SK-N-SH (cell line): ENCODE results near the gene MDM4. TPM values are rescaled to one million over a fixed set of nuclear protein-coding genes. Genes with fewer than 3 reads are reported as not detected.

Experiments used
- CTCF ChIA-PET: fragments of 300-600, 350-600 bp; formaldehyde crosslinking; extraction: SDS; loops from one replicate; lab custom pipeline; 2021; lab: Yijun Ruan, JAX
- POLR2A ChIA-PET: fragments of 350-600 bp; sonication (Branson Sonifier 250); formaldehyde crosslinking; extraction: SDS; loops from one replicate; lab custom pipeline; 2020; ENCODE audit warnings: antibody characterized with exemption, inconsistent platforms; lab: Yijun Ruan, JAX
- DNase-seq: peaks from one replicate; pipeline ENCODE4 v3.0.0; 2012
- H2AFZ ChIP-seq: fragments of 200-600 bp; sonication (generic); 2 replicates; pipeline ENCODE4 v1.8.1; 2016; ENCODE audit warnings: antibody characterized with exemption, mild to moderate bottlenecking, low read depth
- H3F3A ChIP-seq: fragments of 200-600 bp; sonication (generic); replicated peaks from 2 replicates; pipeline ENCODE3; 2016; ENCODE audit warnings: antibody characterized with exemption, mild to moderate bottlenecking; ENCODE audit not compliant: insufficient read depth
- H3K27ac ChIP-seq, 2 experiments: fragments of 200-500 bp in 1 of 2; fragments of 200-600 bp in 1 of 2; sonication (Bioruptor generic) in 1 of 2; sonication (generic), shearing (Covaris generic) in 1 of 2; 2 replicates each; pipeline versions ENCODE4 v1.5.1 to v1.6.1; 2014 to 2016; ENCODE audit warnings: low read depth in 2 of 2, inconsistent platforms in 1 of 2, low read length in 1 of 2, mild to moderate bottlenecking in 1 of 2, mixed read lengths in 1 of 2
- H3K27me3 ChIP-seq: fragments of 200-600 bp; sonication (generic), shearing (Covaris generic); 2 replicates; pipeline ENCODE4 v1.6.1; 2016; ENCODE audit warnings: mixed run types; ENCODE audit not compliant: insufficient read depth
- H3K36me3 ChIP-seq, 2 experiments: fragments of 200-500 bp in 1 of 2; fragments of 200-600 bp in 1 of 2; sonication (Bioruptor generic) in 1 of 2; sonication (generic) in 1 of 2; replicated peaks in 1 of 2; 2 replicates each; pipeline versions ENCODE3 to v1.5.1; 2014 to 2016; ENCODE audit warnings: low read length in 1 of 2, mild to moderate bottlenecking in 1 of 2; ENCODE audit not compliant: insufficient read depth in 2 of 2, control insufficient read depth in 1 of 2
- H3K4me1 ChIP-seq, 2 experiments: fragments of 200-500 bp in 1 of 2; fragments of 200-600 bp in 1 of 2; sonication (Bioruptor generic) in 1 of 2; sonication (generic), shearing (Covaris generic) in 1 of 2; 2 replicates each; pipeline versions ENCODE4 v1.5.1 to v1.6.1; 2014 to 2016; ENCODE audit warnings: low read depth in 1 of 2, low read length in 1 of 2, mixed run types in 1 of 2; ENCODE audit not compliant: insufficient read depth in 2 of 2, control insufficient read depth in 1 of 2
- H3K4me2 ChIP-seq: fragments of 200-600 bp; sonication (generic), shearing (Covaris generic); 2 replicates; pipeline ENCODE4 v1.6.1; 2017; ENCODE audit warnings: mixed run types
- H3K4me3 ChIP-seq, 2 experiments: fragments of 200-500 bp in 1 of 2; fragments of 200-600 bp in 1 of 2; sonication (Bioruptor generic) in 1 of 2; sonication (generic), shearing (Covaris generic) in 1 of 2; 2 replicates each; pipeline versions ENCODE4 v1.5.1 to v1.8.1; 2014 to 2016; ENCODE audit warnings: low read depth in 2 of 2, inconsistent platforms in 1 of 2, low read length in 1 of 2, mild to moderate bottlenecking in 1 of 2, mixed read lengths in 1 of 2, moderate library complexity in 1 of 2
- H3K79me2 ChIP-seq: fragments of 200-600 bp; sonication (generic); 2 replicates; pipeline ENCODE4 v1.8.1; 2017; ENCODE audit warnings: mild to moderate bottlenecking; ENCODE audit not compliant: insufficient read depth
- H3K9ac ChIP-seq: fragments of 200-600 bp; sonication (generic); 2 replicates; pipeline ENCODE4 v1.6.1; 2017; ENCODE audit warnings: mixed run types
- H3K9me2 ChIP-seq: fragments of 200-600 bp; sonication (generic); 2 replicates; pipeline ENCODE4 v1.6.1; 2017; ENCODE audit warnings: mixed run types
- H3K9me3 ChIP-seq: fragments of 200-600 bp; sonication (generic); 2 replicates; pipeline ENCODE4 v1.6.1; 2017; ENCODE audit warnings: mixed run types, mild to moderate bottlenecking, moderate library complexity
- H4K20me1 ChIP-seq: fragments of 200-600 bp; sonication (generic); 2 replicates; pipeline ENCODE4 v1.6.1; 2017; ENCODE audit warnings: mild to moderate bottlenecking, mixed run types; ENCODE audit not compliant: insufficient read depth
- CHD2 ChIP-seq: fragments of 150-350 bp; IDR thresholded peaks from 2 replicates; pipeline ENCODE4 v1.6.1; 2018; ENCODE audit warnings: low read length; ENCODE audit not compliant: partially characterized antibody
- ELF1 ChIP-seq: IDR thresholded peaks from 2 replicates; pipeline ENCODE4 v1.4.0; 2012
- EP300 ChIP-seq, 2 experiments: IDR thresholded peaks; 2 replicates each; pipeline versions ENCODE4 v1.4.0 to v1.6.1; 2012; ENCODE audit warnings: borderline replicate concordance in 1 of 2, low read depth in 1 of 2, low read length in 1 of 2
- EZH2phosphoT487 ChIP-seq: fragments of 200-600 bp; sonication (generic); IDR thresholded peaks from 2 replicates; pipeline ENCODE4 v1.6.1; 2017; ENCODE audit warnings: low read depth, mixed run types, mild to moderate bottlenecking, antibody characterized with exemption, moderate library complexity, borderline replicate concordance
- FOXJ3 ChIP-seq: sonication (generic); formaldehyde crosslinking; IDR thresholded peaks from 2 replicates; pipeline ENCODE4 v1.5.1; 2020; ENCODE audit warnings: mild to moderate bottlenecking, missing genetic modification reagents
- FOXM1 ChIP-seq: IDR thresholded peaks from 2 replicates; pipeline ENCODE4 v1.4.0; 2012; ENCODE audit warnings: low read depth, mild to moderate bottlenecking
- MXI1 ChIP-seq: IDR thresholded peaks from 2 replicates; pipeline ENCODE4 v1.6.1; 2012; ENCODE audit warnings: mild to moderate bottlenecking, low read depth, low read length, improper control_type of control experiment
- NFIC ChIP-seq: IDR thresholded peaks from 2 replicates; pipeline ENCODE4 v1.4.0; 2012; ENCODE audit warnings: borderline replicate concordance
- NRF1 ChIP-seq: IDR thresholded peaks from 2 replicates; pipeline ENCODE4 v1.6.1; 2012; ENCODE audit warnings: low read depth, mild to moderate bottlenecking, low read length
- POLR2AphosphoS5 ChIP-seq: IDR thresholded peaks from 2 replicates; pipeline ENCODE4 v1.6.1; 2012; ENCODE audit warnings: low read depth, low read length
- RAD21 ChIP-seq: IDR thresholded peaks from 2 replicates; pipeline ENCODE4 v1.6.1; 2012; ENCODE audit warnings: mild to moderate bottlenecking, low read length
- SIN3A ChIP-seq: IDR thresholded peaks from 2 replicates; pipeline ENCODE4 v1.6.1; 2012; ENCODE audit warnings: low read depth, mild to moderate bottlenecking, low read length, moderate library complexity, borderline replicate concordance
- SMC3 ChIP-seq: IDR thresholded peaks from 2 replicates; pipeline ENCODE4 v1.6.1; 2012; ENCODE audit warnings: low read depth, low read length, improper control_type of control experiment
- TAF1 ChIP-seq: IDR thresholded peaks from 2 replicates; pipeline ENCODE4 v1.6.1; 2012; ENCODE audit warnings: low read depth, mild to moderate bottlenecking, low read length, moderate library complexity, borderline replicate concordance
- YY1 ChIP-seq: IDR thresholded peaks from 2 replicates; pipeline ENCODE4 v1.4.0; 2012; ENCODE audit warnings: low read depth, mild to moderate bottlenecking
- WGBS: methylation state at CpG from one replicate; pipeline ENCODE4 v1.1.6; 2017; ENCODE audit warnings: low lambda C conversion rate; 5-methylcytosine and 5-hydroxymethylcytosine counted together
- polyA plus RNA-seq, 3 experiments: library from polyadenylated mRNA; depleted of rRNA; stranded (reverse); fragments of >200 nt; gene quantifications; 2 replicates each; pipeline ENCODE4 v1.2.3, GENCODE V29; 2012
- TF ChIP-seq, protein P1 (sequence below): fragments of 150-350 bp; IDR thresholded peaks from 2 replicates; pipeline ENCODE4 v1.6.1; 2017; ENCODE audit warnings: antibody characterized with exemption, low read length, low read depth, borderline replicate concordance
- TF ChIP-seq, protein P2 (sequence below): fragments of 150-350 bp; IDR thresholded peaks from 2 replicates; pipeline ENCODE4 v1.6.1; 2016; ENCODE audit warnings: mild to moderate bottlenecking, low read depth, low read length
- TF ChIP-seq, protein P3 (sequence below): IDR thresholded peaks from 2 replicates; pipeline ENCODE4 v1.4.0; 2012; ENCODE audit warnings: low read depth, borderline replicate concordance
- TF ChIP-seq, protein P4 (sequence below): IDR thresholded peaks from 2 replicates; pipeline ENCODE4 v1.4.0; 2012; ENCODE audit warnings: low read depth

MDM4 gene
- polyA plus RNA-seq, 1 of the 3 experiments (the other 2 are of a cell fraction): 6.2 TPM

DNA sequence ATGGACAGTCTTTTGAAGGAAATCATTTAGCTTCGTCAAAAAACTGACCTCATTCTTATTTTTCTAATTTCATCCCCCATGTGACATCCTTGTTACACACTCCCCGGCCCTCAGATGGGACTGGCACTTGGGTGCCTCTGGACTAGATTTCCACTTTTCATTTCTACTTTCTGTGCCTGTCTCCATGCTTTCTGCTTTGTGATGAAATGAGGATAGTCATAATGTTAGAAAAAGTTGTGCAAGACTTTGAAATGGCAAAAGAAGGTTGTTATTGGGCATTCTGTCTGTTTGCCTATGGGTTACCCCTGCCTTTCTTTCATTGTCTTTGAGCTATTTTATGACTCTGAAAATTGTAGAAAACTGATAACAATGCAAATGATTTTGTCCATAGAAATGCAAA, 54.9 kb downstream of the MDM4 start:
- Histone ChIP-seq H3K4me3 (no peak overlapping the region), H4K20me1 (no peaks in the 10 kb centered on the region), H3K27ac (no peak overlapping the region), H3K4me1 (peaks cover 6 to 32% of the 10 kb centered on the region in 2 experiments; a peak in 3 of 4 replicates), H3K9me2 (no peaks in the 10 kb centered on the region), H3K4me2 (no peak overlapping the region), H3K9ac (no peak overlapping the region), H2AFZ (no peak overlapping the region), H3K36me3 (peaks cover 0 to 3% of the 10 kb centered on the region in 2 experiments), H3K27me3 (no peaks in the 10 kb centered on the region), H3F3A (no peaks in the 10 kb centered on the region), H3K79me2 (no peaks in the 10 kb centered on the region), H3K9me3 (no peaks in the 10 kb centered on the region)
- TF ChIP-seq POLR2AphosphoS5: no peak
- TF ChIP-seq, protein P1, sequence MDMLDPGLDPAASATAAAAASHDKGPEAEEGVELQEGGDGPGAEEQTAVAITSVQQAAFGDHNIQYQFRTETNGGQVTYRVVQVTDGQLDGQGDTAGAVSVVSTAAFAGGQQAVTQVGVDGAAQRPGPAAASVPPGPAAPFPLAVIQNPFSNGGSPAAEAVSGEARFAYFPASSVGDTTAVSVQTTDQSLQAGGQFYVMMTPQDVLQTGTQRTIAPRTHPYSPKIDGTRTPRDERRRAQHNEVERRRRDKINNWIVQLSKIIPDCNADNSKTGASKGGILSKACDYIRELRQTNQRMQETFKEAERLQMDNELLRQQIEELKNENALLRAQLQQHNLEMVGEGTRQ: no peak
- TF ChIP-seq FOXJ3 (CRISPR knock-in tag): no peak
- ChIA-PET POLR2A (no interaction called here), CTCF (interaction anchor here (0.9 to 18.4 kb wide), 6 partner anchors 12 to 371 kb away, joined by 3 to 568 read pairs (median 25); no protein-coding TSS in a partner anchor)
- DNase-seq: no peak
- WGBS: 94% methylated on average over 2 of the region's 2 CpGs

DNA sequence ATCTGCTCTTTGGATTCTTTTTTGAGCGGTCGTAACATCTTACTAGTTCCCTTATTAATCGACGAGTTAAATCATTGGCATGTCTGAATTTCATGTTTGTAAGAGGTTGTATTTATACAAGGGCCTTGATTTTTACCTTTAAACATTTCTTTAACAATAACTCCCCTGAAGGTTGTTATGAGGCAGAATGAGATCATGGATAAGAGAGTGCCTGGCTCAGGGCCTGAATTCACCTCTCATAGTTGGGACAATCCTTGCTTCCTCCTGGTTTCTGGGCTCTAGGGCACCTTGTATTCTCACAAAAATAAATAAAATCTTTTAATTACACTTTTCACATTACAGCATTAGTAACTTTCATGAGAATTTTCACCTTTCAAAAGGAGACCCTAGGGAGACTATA, 55.4 kb downstream of the MDM4 start:
- WGBS: 95% methylated on average over 4 of the region's 4 CpGs
- no peaks in the 10 kb centered on the region for H3F3A ChIP-seq
- H3K9me3 ChIP-seq: no peaks in the 10 kb centered on the region
- ChIA-PET POLR2A (no interaction called here), CTCF (interaction anchor here (1.0 to 18.4 kb wide), 5 partner anchors 52 to 370 kb away, joined by 4 to 568 read pairs (median 36); no protein-coding TSS in a partner anchor)
- H3K36me3 ChIP-seq: peaks cover 0 to 3% of the 10 kb centered on the region in 2 experiments
- peaks cover 6 to 32% of the 10 kb centered on the region in 2 experiments; a peak in 3 of 4 replicates for H3K4me1 ChIP-seq
- H3K27me3 ChIP-seq: no peaks in the 10 kb centered on the region
- H3K9me2 ChIP-seq: no peaks in the 10 kb centered on the region
- no peak overlapping the region for H3K27ac ChIP-seq
- DNase-seq: no peak
- no peak overlapping the region for H3K9ac ChIP-seq
- no peak overlapping the region for H2AFZ ChIP-seq
- H3K4me2 ChIP-seq: no peak overlapping the region
- H3K79me2 ChIP-seq: no peaks in the 10 kb centered on the region
- H3K4me3 ChIP-seq: no peak overlapping the region
- H4K20me1 ChIP-seq: no peaks in the 10 kb centered on the region
- TF ChIP-seq TAF1: no peak
- no peak for TF ChIP-seq ELF1
- no peak for TF ChIP-seq EP300 (IDR thresholded peaks at IDR 0.05; ENCODE audit: borderline replicate concordance in 1 of 2, low read depth in 1 of 2, low read length in 1 of 2)
- no peak for TF ChIP-seq FOXM1
- no peak for TF ChIP-seq SIN3A
- no peak for TF ChIP-seq CHD2
- TF ChIP-seq, protein P2, sequence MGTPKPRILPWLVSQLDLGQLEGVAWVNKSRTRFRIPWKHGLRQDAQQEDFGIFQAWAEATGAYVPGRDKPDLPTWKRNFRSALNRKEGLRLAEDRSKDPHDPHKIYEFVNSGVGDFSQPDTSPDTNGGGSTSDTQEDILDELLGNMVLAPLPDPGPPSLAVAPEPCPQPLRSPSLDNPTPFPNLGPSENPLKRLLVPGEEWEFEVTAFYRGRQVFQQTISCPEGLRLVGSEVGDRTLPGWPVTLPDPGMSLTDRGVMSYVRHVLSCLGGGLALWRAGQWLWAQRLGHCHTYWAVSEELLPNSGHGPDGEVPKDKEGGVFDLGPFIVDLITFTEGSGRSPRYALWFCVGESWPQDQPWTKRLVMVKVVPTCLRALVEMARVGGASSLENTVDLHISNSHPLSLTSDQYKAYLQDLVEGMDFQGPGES: no peak
- TF ChIP-seq RAD21: no peak
- TF ChIP-seq MXI1: no peak
- TF ChIP-seq, protein P3, sequence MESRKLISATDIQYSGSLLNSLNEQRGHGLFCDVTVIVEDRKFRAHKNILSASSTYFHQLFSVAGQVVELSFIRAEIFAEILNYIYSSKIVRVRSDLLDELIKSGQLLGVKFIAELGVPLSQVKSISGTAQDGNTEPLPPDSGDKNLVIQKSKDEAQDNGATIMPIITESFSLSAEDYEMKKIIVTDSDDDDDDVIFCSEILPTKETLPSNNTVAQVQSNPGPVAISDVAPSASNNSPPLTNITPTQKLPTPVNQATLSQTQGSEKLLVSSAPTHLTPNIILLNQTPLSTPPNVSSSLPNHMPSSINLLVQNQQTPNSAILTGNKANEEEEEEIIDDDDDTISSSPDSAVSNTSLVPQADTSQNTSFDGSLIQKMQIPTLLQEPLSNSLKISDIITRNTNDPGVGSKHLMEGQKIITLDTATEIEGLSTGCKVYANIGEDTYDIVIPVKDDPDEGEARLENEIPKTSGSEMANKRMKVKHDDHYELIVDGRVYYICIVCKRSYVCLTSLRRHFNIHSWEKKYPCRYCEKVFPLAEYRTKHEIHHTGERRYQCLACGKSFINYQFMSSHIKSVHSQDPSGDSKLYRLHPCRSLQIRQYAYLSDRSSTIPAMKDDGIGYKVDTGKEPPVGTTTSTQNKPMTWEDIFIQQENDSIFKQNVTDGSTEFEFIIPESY: no peak
- TF ChIP-seq, protein P1: no peak
- no peak for TF ChIP-seq NRF1
- no peak for TF ChIP-seq EZH2phosphoT487
- no peak for TF ChIP-seq YY1
- TF ChIP-seq, protein P4, sequence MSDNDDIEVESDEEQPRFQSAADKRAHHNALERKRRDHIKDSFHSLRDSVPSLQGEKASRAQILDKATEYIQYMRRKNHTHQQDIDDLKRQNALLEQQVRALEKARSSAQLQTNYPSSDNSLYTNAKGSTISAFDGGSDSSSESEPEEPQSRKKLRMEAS: no peak
- TF ChIP-seq SMC3: no peak
- TF ChIP-seq NFIC: no peak
